ENCODE results near the gene SLC25A19. TPM values are rescaled to one million over a fixed set of nuclear protein-coding genes. Genes with fewer than 3 reads are reported as not detected.

Gene SLC25A19
- polyA plus RNA-seq, 1 of the 3 experiments (the other 2 are of a cell fraction): 11.7 TPM

GRCh38 chr17:75270218-75270965 is 18.8 kb downstream of the SLC25A19 start (continued):
- no peak for TF ChIP-seq USF1 (IDR thresholded peaks at IDR 0.05; ENCODE audit: borderline replicate concordance, low read depth)
- 0 out of 2 replicates have a peak, but pooled peaks have one; percentile 67 for TF ChIP-seq SIN3A (IDR thresholded peaks at IDR 0.05; ENCODE audit: borderline replicate concordance, low read depth, low read length)
- no peak; the same call in 1 of the 2 replicates for TF ChIP-seq TAF1 (IDR thresholded peaks at IDR 0.05; ENCODE audit: borderline replicate concordance, low read depth, low read length)
- no peak for TF ChIP-seq RFX5 (IDR thresholded peaks at IDR 0.05; ENCODE audit: low read length)
- TF ChIP-seq NRF1 (IDR thresholded peaks at IDR 0.05; ENCODE audit: low read depth, low read length): peak; percentile 53
- TF ChIP-seq EP300 (IDR thresholded peaks at IDR 0.05; ENCODE audit: borderline replicate concordance in 1 of 2, low read depth in 1 of 2, low read length in 1 of 2): no peak
- no peak for TF ChIP-seq RXRA (IDR thresholded peaks at IDR 0.05; ENCODE audit: borderline replicate concordance, low read depth)
- no peak for TF ChIP-seq IRF3 (IDR thresholded peaks at IDR 0.05; ENCODE audit: low read depth, low read length)
- TF ChIP-seq TEAD4 (IDR thresholded peaks at IDR 0.05; ENCODE audit: borderline replicate concordance, insufficient read depth): no peak
- TF ChIP-seq GATA2 (CRISPR knock-in tag; IDR thresholded peaks at IDR 0.05): no peak
- no peak for TF ChIP-seq JUND (IDR thresholded peaks at IDR 0.05)
- no peak for TF ChIP-seq EZH2phosphoT487 (IDR thresholded peaks at IDR 0.05; ENCODE audit: borderline replicate concordance, low read depth)
- TF ChIP-seq MXI1 (IDR thresholded peaks at IDR 0.05; ENCODE audit: low read depth, low read length): peak; percentile 51; the same call in 1 of the 2 replicates
- TF ChIP-seq USF2 (IDR thresholded peaks at IDR 0.05; ENCODE audit: borderline replicate concordance, low read depth, low read length): no peak
- peak; percentile 71 for TF ChIP-seq RAD21 (IDR thresholded peaks at IDR 0.05; ENCODE audit: low read length)
- TF ChIP-seq RCOR1 (IDR thresholded peaks at IDR 0.05; ENCODE audit: low read length): no peak; the same call in 1 of the 2 replicates
- peak; percentile 47; the same call in 1 of the 2 replicates for TF ChIP-seq MAX (IDR thresholded peaks at IDR 0.05; ENCODE audit: low read depth)
- peak; percentile 59 for TF ChIP-seq CTCF (IDR thresholded peaks at IDR 0.05)
- no peak for TF ChIP-seq PBX3 (IDR thresholded peaks at IDR 0.05)
- no peak for TF ChIP-seq ELF1 (IDR thresholded peaks at IDR 0.05)
- TF ChIP-seq FOXJ3 (CRISPR knock-in tag; IDR thresholded peaks at IDR 0.05): no peak
- no peak for TF ChIP-seq TCF12 (IDR thresholded peaks at IDR 0.05)
- no peak for TF ChIP-seq FOSL2 (IDR thresholded peaks at IDR 0.05; ENCODE audit: borderline replicate concordance, low read depth)

All from SK-N-SH (cell line).